GM23338 (cell line): ENCODE data around the gene FKBP1B. TPM values are rescaled to one million over a fixed set of nuclear protein-coding genes. Genes with fewer than 3 reads are reported as not detected.

Experiments
- ATAC-seq: fragments of 200-7000 bp; cut with Tn5 transposase; 3 replicates; pipeline ENCODE4 v1.9.1; 2020
- DNase-seq: peaks from one replicate; pipeline ENCODE4 v3.0.0-alpha.2; 2015; ENCODE audit warnings: low spot score
- H2AFZ ChIP-seq: fragments of 200-600 bp; sonication (generic); 2 replicates; pipeline ENCODE4 v1.8.0; 2016; ENCODE audit warnings: antibody characterized with exemption, mild to moderate bottlenecking, moderate library complexity
- H3F3A ChIP-seq: fragments of 200-600 bp; sonication (generic); replicated peaks from 2 replicates; pipeline ENCODE4 v1.8.0; 2017; ENCODE audit warnings: antibody characterized with exemption, mixed run types, low read depth
- H3K27ac ChIP-seq: fragments of 200-600 bp; sonication (generic); 2 replicates; pipeline ENCODE4 v1.6.1; 2016; ENCODE audit warnings: low read depth
- H3K27me3 ChIP-seq: fragments of 200-600 bp; sonication (generic); 2 replicates; pipeline ENCODE4 v1.8.0; 2016; ENCODE audit warnings: mild to moderate bottlenecking, mixed run types, moderate library complexity; ENCODE audit not compliant: insufficient read depth
- H3K36me3 ChIP-seq: fragments of 200-600 bp; sonication (generic); 2 replicates; pipeline ENCODE4 v1.8.0; 2016; ENCODE audit warnings: mild to moderate bottlenecking; ENCODE audit not compliant: insufficient read depth
- H3K4me1 ChIP-seq: fragments of 200-600 bp; sonication (generic); 2 replicates; pipeline ENCODE4 v1.8.0; 2016; ENCODE audit warnings: mild to moderate bottlenecking, moderate library complexity; ENCODE audit not compliant: insufficient read depth
- H3K4me2 ChIP-seq: fragments of 200-600 bp; sonication (generic); 2 replicates; pipeline ENCODE4 v1.7.1; 2017; ENCODE audit warnings: mixed run types
- H3K4me3 ChIP-seq: fragments of 200-600 bp; sonication (generic); 2 replicates; pipeline ENCODE4 v1.6.1; 2016; ENCODE audit warnings: mixed run types
- H3K79me2 ChIP-seq: fragments of 200-600 bp; sonication (generic); replicated peaks from 2 replicates; pipeline ENCODE4 v1.8.0; 2017; ENCODE audit warnings: mild to moderate bottlenecking; ENCODE audit not compliant: insufficient read depth
- H3K9me2 ChIP-seq: fragments of 200-600 bp; sonication (generic); 2 replicates; pipeline ENCODE4 v1.8.0; 2017; ENCODE audit not compliant: insufficient read depth
- H4K20me1 ChIP-seq: fragments of 200-600 bp; sonication (generic); replicated peaks from 2 replicates; pipeline ENCODE4 v1.8.0; 2017; ENCODE audit warnings: mild to moderate bottlenecking; ENCODE audit not compliant: insufficient read depth
- H3K27ac Mint-ChIP-seq: 2 replicates; pipeline ENCODE4 v1.8.0; 2020; ENCODE audit warnings: inconsistent platforms, mild to moderate bottlenecking, moderate library complexity, mixed read lengths
- H3K27me3 Mint-ChIP-seq: 3 replicates; pipeline ENCODE4 v1.8.0; 2022; ENCODE audit warnings: low read depth, mild to moderate bottlenecking, moderate library complexity, mixed read lengths, inconsistent platforms; ENCODE audit not compliant: insufficient read depth, poor library complexity
- H3K36me3 Mint-ChIP-seq: 3 replicates; pipeline ENCODE4 v1.8.0; 2021; ENCODE audit warnings: low read depth, mild to moderate bottlenecking, inconsistent platforms, moderate library complexity, mixed read lengths
- H3K4me1 Mint-ChIP-seq: 3 replicates; pipeline ENCODE4 v1.8.0; 2020; ENCODE audit warnings: mild to moderate bottlenecking, inconsistent platforms, mixed read lengths
- H3K4me3 Mint-ChIP-seq: 3 replicates; pipeline ENCODE4 v1.8.0; 2021; ENCODE audit warnings: moderate library complexity, mild to moderate bottlenecking, inconsistent platforms, mixed read lengths
- H3K9me3 Mint-ChIP-seq: 3 replicates; pipeline ENCODE4 v1.8.0; 2020; ENCODE audit warnings: moderate library complexity, mild to moderate bottlenecking, inconsistent platforms, mixed read lengths
- CREB1 ChIP-seq: fragments of 250-450 bp; sonication (Bioruptor Pico); IDR thresholded peaks from 2 replicates; pipeline ENCODE4 v1.5.0; 2020; ENCODE audit warnings: low read depth, mild to moderate bottlenecking, moderate library complexity
- EZH2phosphoT487 ChIP-seq: fragments of 200-600 bp; sonication (generic); IDR thresholded peaks from one replicate; pipeline ENCODE4 v1.8.1; 2018; ENCODE audit warnings: antibody characterized with exemption; ENCODE audit not compliant: unreplicated experiment
- JUNB ChIP-seq: IDR thresholded peaks from one replicate; pipeline ENCODE4 v1.6.1; 2016; ENCODE audit warnings: antibody characterized with exemption; ENCODE audit not compliant: unreplicated experiment
- NANOG ChIP-seq: IDR thresholded peaks from 2 replicates; pipeline ENCODE4 v1.6.1; 2016; ENCODE audit warnings: antibody characterized with exemption, borderline replicate concordance
- ZNF114 ChIP-seq: fragments of 250-450 bp; sonication (Bioruptor Pico); IDR thresholded peaks from 2 replicates; pipeline ENCODE4 v1.5.0; 2020; ENCODE audit warnings: mild to moderate bottlenecking, moderate library complexity
- ZNF331 ChIP-seq: fragments of 250-450 bp; sonication (Bioruptor Pico); IDR thresholded peaks from 2 replicates; pipeline ENCODE4 v1.5.0; 2020; ENCODE audit warnings: low read depth, mild to moderate bottlenecking, moderate library complexity
- polyA plus RNA-seq: library from polyadenylated mRNA; unstranded; fragments of >200 nt; fragmentation: Nextera tagmentation; extraction: Ambion mirVana; gene quantifications from 2 replicates; pipeline ENCODE4 v1.2.1, GENCODE V29; 2016
- total RNA-seq: library from RNA; depleted of rRNA; stranded (reverse); fragments of >200 nt; shearing (Covaris generic); gene quantifications from 2 replicates; pipeline ENCODE4 v1.2.3, GENCODE V29; 2014
- TF ChIP-seq, protein P1 (sequence below): IDR thresholded peaks from one replicate; pipeline ENCODE4 v1.6.1; 2018; ENCODE audit warnings: antibody characterized with exemption; ENCODE audit not compliant: unreplicated experiment
- TF ChIP-seq, protein P2 (sequence below): fragments of 250-450 bp; sonication (Bioruptor Pico); IDR thresholded peaks from 2 replicates; pipeline ENCODE4 v1.5.0; 2020; ENCODE audit warnings: mild to moderate bottlenecking, moderate library complexity

FKBP1B gene
- total and polyA plus RNA-seq, 2 experiments from 2014 or later = 48.2 to 77.1 TPM

DNA sequence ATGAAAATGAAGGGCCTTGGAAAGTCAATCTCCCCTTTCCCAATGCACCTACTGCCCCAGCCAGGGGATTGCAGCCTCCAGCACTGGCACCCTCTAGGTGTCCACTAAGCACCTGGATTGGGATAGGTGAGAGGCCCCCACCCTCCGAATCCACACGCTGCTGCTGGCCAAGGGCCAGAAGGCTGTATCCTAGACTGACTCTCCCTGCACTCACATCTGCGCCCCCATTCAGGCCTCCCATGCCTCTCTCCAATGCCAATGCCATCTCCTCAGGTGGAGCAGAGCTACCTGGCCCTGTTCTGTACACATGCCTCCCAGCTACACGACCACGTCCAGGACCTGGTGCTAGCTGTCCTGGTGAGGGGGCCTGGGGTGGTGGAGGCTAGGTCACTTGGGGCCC lies 29.8 kb upstream of the FKBP1B start:
- Mint-ChIP-seq H3K9me3 (peaks cover 3% of the 10 kb centered on the region; the same call in 1 of the 3 replicates), H3K27me3 (peaks cover 16% of the 10 kb centered on the region), H3K4me3 (no peak overlapping the region), H3K27ac (no peak overlapping the region), H3K4me1 (peaks cover 41% of the 10 kb centered on the region), H3K36me3 (peaks cover 27% of the 10 kb centered on the region)
- H3K79me2 ChIP-seq = no peaks in the 10 kb centered on the region
- TF ChIP-seq CREB1 (CRISPR knock-in tag) (no peak), JUNB (no peak)
- TF ChIP-seq, protein P1, sequence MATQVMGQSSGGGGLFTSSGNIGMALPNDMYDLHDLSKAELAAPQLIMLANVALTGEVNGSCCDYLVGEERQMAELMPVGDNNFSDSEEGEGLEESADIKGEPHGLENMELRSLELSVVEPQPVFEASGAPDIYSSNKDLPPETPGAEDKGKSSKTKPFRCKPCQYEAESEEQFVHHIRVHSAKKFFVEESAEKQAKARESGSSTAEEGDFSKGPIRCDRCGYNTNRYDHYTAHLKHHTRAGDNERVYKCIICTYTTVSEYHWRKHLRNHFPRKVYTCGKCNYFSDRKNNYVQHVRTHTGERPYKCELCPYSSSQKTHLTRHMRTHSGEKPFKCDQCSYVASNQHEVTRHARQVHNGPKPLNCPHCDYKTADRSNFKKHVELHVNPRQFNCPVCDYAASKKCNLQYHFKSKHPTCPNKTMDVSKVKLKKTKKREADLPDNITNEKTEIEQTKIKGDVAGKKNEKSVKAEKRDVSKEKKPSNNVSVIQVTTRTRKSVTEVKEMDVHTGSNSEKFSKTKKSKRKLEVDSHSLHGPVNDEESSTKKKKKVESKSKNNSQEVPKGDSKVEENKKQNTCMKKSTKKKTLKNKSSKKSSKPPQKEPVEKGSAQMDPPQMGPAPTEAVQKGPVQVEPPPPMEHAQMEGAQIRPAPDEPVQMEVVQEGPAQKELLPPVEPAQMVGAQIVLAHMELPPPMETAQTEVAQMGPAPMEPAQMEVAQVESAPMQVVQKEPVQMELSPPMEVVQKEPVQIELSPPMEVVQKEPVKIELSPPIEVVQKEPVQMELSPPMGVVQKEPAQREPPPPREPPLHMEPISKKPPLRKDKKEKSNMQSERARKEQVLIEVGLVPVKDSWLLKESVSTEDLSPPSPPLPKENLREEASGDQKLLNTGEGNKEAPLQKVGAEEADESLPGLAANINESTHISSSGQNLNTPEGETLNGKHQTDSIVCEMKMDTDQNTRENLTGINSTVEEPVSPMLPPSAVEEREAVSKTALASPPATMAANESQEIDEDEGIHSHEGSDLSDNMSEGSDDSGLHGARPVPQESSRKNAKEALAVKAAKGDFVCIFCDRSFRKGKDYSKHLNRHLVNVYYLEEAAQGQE = no peak
- H3K9me2 ChIP-seq = no peaks in the 10 kb centered on the region
- no peak overlapping the region for H3K27ac ChIP-seq
- ATAC-seq (no peak), DNase-seq (no peak)
- no peaks in the 10 kb centered on the region for H3K36me3 ChIP-seq
- H3K4me3 ChIP-seq = no peak overlapping the region
- H4K20me1 ChIP-seq = no peaks in the 10 kb centered on the region
- no peaks in the 10 kb centered on the region for H3K27me3 ChIP-seq
- no peak overlapping the region for H2AFZ ChIP-seq
- peaks cover 17% of the 10 kb centered on the region; the same call in 1 of the 2 replicates for H3K4me1 ChIP-seq
- no peak overlapping the region for H3K4me2 ChIP-seq
- no peaks in the 10 kb centered on the region for H3F3A ChIP-seq

DNA sequence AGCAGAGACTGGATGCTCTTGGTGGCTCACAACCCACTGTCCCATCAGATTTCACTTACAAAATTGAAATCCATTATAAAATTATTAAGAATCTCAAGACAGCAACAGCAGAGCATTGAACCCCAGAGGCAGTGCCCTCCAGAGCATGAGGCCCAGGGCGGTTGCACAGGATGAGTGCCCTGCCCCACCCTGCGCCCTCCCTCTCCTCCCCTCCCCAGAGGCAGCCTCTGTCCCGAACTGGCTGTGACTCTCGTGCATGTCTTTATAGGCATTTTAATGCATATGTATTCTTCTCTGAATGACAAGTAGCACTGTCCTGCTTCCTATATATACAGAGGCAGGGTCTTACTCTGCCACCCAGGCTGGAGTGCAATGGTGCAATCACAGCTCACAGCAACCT lies 29.3 kb upstream of the FKBP1B start:
- Mint-ChIP-seq H3K27me3 (peaks cover 16% of the 10 kb centered on the region), H3K27ac (no peak overlapping the region), H3K36me3 (peaks cover 31% of the 10 kb centered on the region), H3K9me3 (peaks cover 3% of the 10 kb centered on the region; the same call in 1 of the 3 replicates), H3K4me3 (no peak overlapping the region), H3K4me1 (peaks cover 46% of the 10 kb centered on the region)
- no peaks in the 10 kb centered on the region for H4K20me1 ChIP-seq
- H3K9me2 ChIP-seq = no peaks in the 10 kb centered on the region
- DNase-seq = no peak
- H2AFZ ChIP-seq = no peak overlapping the region
- peaks cover 22% of the 10 kb centered on the region for H3K4me1 ChIP-seq
- no peak overlapping the region for H3K4me2 ChIP-seq
- 0 out of 2 replicates have a peak, but pooled peaks cover under 1% of the 10 kb centered on the region for H3K79me2 ChIP-seq
- no peak overlapping the region for H3K4me3 ChIP-seq
- no peak for ATAC-seq
- H3K36me3 ChIP-seq = no peaks in the 10 kb centered on the region
- H3F3A ChIP-seq = no peaks in the 10 kb centered on the region
- H3K27me3 ChIP-seq = no peaks in the 10 kb centered on the region
- H3K27ac ChIP-seq = no peak overlapping the region
- TF ChIP-seq ZNF331 (CRISPR knock-in tag) (no peak), EZH2phosphoT487 (no peak), NANOG (no peak), ZNF114 (CRISPR knock-in tag) (no peak)
- TF ChIP-seq, protein P2, sequence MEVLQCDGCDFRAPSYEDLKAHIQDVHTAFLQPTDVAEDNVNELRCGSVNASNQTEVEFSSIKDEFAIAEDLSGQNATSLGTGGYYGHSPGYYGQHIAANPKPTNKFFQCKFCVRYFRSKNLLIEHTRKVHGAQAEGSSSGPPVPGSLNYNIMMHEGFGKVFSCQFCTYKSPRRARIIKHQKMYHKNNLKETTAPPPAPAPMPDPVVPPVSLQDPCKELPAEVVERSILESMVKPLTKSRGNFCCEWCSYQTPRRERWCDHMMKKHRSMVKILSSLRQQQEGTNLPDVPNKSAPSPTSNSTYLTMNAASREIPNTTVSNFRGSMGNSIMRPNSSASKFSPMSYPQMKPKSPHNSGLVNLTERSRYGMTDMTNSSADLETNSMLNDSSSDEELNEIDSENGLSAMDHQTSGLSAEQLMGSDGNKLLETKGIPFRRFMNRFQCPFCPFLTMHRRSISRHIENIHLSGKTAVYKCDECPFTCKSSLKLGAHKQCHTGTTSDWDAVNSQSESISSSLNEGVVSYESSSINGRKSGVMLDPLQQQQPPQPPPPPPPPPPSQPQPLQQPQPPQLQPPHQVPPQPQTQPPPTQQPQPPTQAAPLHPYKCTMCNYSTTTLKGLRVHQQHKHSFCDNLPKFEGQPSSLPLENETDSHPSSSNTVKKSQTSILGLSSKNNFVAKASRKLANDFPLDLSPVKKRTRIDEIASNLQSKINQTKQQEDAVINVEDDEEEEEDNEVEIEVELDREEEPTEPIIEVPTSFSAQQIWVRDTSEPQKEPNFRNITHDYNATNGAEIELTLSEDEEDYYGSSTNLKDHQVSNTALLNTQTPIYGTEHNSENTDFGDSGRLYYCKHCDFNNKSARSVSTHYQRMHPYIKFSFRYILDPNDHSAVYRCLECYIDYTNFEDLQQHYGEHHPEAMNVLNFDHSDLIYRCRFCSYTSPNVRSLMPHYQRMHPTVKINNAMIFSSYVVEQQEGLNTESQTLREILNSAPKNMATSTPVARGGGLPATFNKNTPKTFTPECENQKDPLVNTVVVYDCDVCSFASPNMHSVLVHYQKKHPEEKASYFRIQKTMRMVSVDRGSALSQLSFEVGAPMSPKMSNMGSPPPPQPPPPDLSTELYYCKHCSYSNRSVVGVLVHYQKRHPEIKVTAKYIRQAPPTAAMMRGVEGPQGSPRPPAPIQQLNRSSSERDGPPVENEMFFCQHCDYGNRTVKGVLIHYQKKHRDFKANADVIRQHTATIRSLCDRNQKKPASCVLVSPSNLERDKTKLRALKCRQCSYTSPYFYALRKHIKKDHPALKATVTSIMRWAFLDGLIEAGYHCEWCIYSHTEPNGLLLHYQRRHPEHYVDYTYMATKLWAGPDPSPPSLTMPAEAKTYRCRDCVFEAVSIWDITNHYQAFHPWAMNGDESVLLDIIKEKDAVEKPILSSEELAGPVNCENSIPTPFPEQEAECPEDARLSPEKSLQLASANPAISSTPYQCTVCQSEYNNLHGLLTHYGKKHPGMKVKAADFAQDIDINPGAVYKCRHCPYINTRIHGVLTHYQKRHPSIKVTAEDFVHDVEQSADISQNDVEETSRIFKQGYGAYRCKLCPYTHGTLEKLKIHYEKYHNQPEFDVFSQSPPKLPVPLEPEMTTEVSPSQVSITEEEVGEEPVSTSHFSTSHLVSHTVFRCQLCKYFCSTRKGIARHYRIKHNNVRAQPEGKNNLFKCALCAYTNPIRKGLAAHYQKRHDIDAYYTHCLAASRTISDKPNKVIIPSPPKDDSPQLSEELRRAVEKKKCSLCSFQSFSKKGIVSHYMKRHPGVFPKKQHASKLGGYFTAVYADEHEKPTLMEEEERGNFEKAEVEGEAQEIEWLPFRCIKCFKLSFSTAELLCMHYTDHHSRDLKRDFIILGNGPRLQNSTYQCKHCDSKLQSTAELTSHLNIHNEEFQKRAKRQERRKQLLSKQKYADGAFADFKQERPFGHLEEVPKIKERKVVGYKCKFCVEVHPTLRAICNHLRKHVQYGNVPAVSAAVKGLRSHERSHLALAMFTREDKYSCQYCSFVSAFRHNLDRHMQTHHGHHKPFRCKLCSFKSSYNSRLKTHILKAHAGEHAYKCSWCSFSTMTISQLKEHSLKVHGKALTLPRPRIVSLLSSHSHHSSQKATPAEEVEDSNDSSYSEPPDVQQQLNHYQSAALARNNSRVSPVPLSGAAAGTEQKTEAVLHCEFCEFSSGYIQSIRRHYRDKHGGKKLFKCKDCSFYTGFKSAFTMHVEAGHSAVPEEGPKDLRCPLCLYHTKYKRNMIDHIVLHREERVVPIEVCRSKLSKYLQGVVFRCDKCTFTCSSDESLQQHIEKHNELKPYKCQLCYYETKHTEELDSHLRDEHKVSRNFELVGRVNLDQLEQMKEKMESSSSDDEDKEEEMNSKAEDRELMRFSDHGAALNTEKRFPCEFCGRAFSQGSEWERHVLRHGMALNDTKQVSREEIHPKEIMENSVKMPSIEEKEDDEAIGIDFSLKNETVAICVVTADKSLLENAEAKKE (CRISPR knock-in tag) = no peak
- TF ChIP-seq, protein P1 = no peak
